Measurements from ENCODE around the gene ARHGEF7.

- no peak for TF ChIP-seq CTCF (IDR thresholded peaks at IDR 0.05)
- TF ChIP-seq POLR2A (IDR thresholded peaks at IDR 0.05) = no peak
Observed at GRCh38 chr13:111314852-111315251, 199.7 kb downstream of the ARHGEF7 start.

All from lower leg skin (tissue), 3 donors.